ENCODE data around the gene ARHGAP9.

Gene ARHGAP9

GRCh38 chr12:57483466-57483865, 3.8 kb upstream of the ARHGAP9 start:
- no peak overlapping the region for H3K27ac ChIP-seq
- TF ChIP-seq CTCF (conservative IDR thresholded peaks at IDR 0.05; ENCODE audit: low read depth): no peak
- ChIA-PET CTCF (no interaction called here), POLR2A (ENCODE audit: low non-redundant PET) (no interaction called here)
- no peak for DNase-seq (ENCODE audit: low spot score)

- no peak for TF ChIP-seq CTCF (conservative IDR thresholded peaks at IDR 0.05; ENCODE audit: low read depth)
- no peak overlapping the region for H3K27ac ChIP-seq
- ChIA-PET POLR2A (ENCODE audit: low non-redundant PET) (no interaction called here), CTCF (interaction anchor here (0.6 kb wide), 1 partner anchor 151 kb away, joined by 3 read pairs; the partner anchor contains the start of gene B4GALNT1)
- DNase-seq (ENCODE audit: low spot score): no peak
Observed at GRCh38 chr12:57481671-57482070, 2.0 kb upstream of the ARHGAP9 start.

DNA sequence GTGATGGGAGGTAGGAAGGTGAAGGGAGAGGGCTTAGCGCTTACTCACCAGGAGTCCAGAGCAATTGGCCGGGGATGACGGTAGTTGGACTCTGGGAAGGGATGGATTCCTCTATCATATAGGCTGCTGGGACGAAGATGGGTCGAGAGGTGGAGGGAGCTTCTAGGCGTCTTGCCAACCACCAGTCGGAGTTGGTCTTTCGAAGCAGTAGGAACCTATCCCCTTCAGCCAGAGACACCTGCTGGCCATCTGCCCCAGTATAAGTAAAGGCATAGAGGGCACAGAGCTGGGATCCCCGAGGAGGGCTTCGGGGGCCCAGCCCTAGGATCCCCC, 657 bp downstream of the ARHGAP9 start:
- no peak for TF ChIP-seq CTCF (conservative IDR thresholded peaks at IDR 0.05; ENCODE audit: low read depth)
- CTCF ChIA-PET: no interaction called here
- POLR2A ChIA-PET (ENCODE audit: low non-redundant PET): no interaction called here
- DNase-seq (ENCODE audit: low spot score): no peak
- H3K27ac ChIP-seq: no peak overlapping the region

GRCh38 chr12:57477710-57478681, 1.7 kb downstream of the ARHGAP9 start:
- DNase-seq (ENCODE audit: low spot score): no peak
- TF ChIP-seq CTCF (conservative IDR thresholded peaks at IDR 0.05; ENCODE audit: low read depth): no peak
- POLR2A ChIA-PET (ENCODE audit: low non-redundant PET): no interaction called here
- CTCF ChIA-PET: interaction anchor here (1.0 kb wide), 1 partner anchor 16 kb away, joined by 3 read pairs; no protein-coding TSS in a partner anchor
- no peak overlapping the region for H3K27ac ChIP-seq

GRCh38 chr12:57476993-57477709, 2.5 kb downstream of the ARHGAP9 start:
- POLR2A ChIA-PET (ENCODE audit: low non-redundant PET): no interaction called here
- H3K27ac ChIP-seq: no peak overlapping the region
- no peak for TF ChIP-seq CTCF (conservative IDR thresholded peaks at IDR 0.05; ENCODE audit: low read depth)
- DNase-seq (ENCODE audit: low spot score): no peak
- CTCF ChIA-PET: interaction anchor here (0.5 to 1.0 kb wide), 2 partner anchors 15 to 1009 kb away, joined by 3 read pairs; partner anchors contain the start of gene SPRYD4

GRCh38 chr12:57476162-57476992, 3.3 kb downstream of the ARHGAP9 start:
- ChIA-PET POLR2A (ENCODE audit: low non-redundant PET) (interaction anchor here (0.6 kb wide), 1 partner anchor 14 kb away, joined by 7 read pairs; no protein-coding TSS in a partner anchor), CTCF (interaction anchor here (0.5 to 1.0 kb wide), 3 partner anchors 14 to 1008 kb away, joined by 3 read pairs; partner anchors contain the start of gene SPRYD4)
- no peak overlapping the region for H3K27ac ChIP-seq
- no peak for DNase-seq (ENCODE audit: low spot score)
- TF ChIP-seq CTCF (conservative IDR thresholded peaks at IDR 0.05; ENCODE audit: low read depth): no peak

Data from RWPE1 (cell line).